GM20431 (cell line): ENCODE measurements around the gene HBEGF.

Experiments
- in situ Hi-C: fragments of 300-500 bp; cut with MseI, MboI; formaldehyde crosslinking; loops from one replicate; pipeline ENCODE4 v1.15.0; 2020; ENCODE audit warnings: low sequenced_read_pairs; ENCODE audit not compliant: unreplicated experiment

The HBEGF gene

GRCh38 chr5:140287801-140288521 is 58.4 kb downstream of the HBEGF start:
- in situ Hi-C loops = no loop called here

DNA sequence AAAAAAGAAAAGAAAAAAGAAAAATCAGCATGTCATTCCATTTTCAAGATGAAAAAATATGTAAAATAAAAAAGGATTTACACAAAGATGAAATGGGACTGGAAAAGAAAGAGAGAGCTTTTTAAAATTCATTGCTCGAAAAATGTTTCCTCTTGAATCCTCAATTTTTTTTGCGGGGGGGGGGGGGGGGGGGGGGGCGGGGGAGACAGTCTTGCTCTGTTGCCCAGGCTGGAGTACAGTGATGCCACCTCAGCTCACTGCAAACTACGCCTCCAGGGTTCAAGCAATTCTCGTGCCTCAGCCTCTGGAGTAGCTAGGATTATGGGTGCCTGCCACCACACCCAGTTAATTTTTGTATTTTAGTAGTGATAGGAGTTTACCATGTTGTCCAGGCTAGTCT is 60.0 kb downstream of the HBEGF start:
- in situ Hi-C loops = no loop called here

DNA sequence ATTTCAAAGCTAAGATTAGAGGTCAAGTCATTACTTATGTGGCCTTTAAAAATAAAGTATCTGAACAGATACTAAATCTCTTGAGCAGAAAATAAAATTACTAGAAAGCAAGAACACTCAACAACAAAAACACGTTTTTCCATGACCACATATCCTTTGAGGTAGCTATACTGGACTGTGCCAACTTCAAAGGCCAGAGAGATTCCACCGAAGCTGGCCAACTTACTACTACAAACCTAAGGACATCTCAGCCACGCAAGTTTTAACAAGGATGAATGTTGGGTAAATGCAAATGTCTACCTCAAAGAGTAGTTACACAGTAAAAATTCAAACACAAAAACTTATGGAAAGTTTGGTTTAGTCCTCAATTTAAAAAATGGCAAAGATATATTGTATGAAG is 62.4 kb downstream of the HBEGF start:
- in situ Hi-C loops = no loop called here
